ENCODE data around the gene LRRC8C.
"Not testable (repeated sequence)": the region's sequence is repeated elsewhere in the genome, so short reads cannot be mapped to it uniquely, and the experiment has no call there.

The LRRC8C gene

GRCh38 chr1:89607586-89608318 is 25.2 kb upstream of the LRRC8C start:
- DNase-seq (ENCODE audit: low spot score): no peak

GRCh38 chr1:89608319-89608983 is 24.5 kb upstream of the LRRC8C start:
- no peak for DNase-seq (ENCODE audit: low spot score)

GRCh38 chr1:89608984-89609725 is 23.8 kb upstream of the LRRC8C start:
- no peak for DNase-seq (ENCODE audit: low spot score)

DNA sequence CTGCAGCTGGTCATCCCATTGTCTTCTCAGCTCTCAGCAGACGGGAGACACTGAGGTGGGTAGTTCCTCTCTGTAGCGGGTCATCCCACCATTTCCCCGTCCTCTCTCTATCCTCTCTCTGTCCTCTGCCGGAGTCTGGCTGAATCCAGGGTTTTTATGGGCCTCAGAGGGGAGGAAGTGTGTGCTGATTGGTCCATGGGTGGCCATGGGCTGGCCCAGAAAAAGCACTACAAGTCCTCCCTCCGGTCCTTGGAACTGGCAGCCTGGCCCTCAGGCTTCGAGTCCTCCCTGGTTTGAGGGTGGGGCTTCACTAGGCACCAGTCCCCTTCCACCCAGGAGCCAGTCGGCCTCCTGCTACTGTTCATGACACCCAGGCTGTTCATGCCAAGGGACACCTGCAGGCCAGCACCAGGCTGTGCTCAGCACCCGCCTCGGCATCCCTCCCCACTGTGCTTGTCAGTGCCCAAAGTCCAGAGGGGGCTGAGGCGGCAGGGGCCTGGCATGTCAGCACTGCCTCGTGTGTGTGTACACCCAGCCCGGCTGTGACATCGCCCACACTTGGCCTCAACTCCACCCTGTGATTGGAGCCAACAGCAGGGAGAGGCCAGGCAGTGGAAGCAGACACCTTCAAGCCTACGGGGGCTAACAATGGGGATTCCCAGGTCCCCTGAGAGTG is 23.0 kb upstream of the LRRC8C start:
- no peak for DNase-seq (ENCODE audit: low spot score)

GRCh38 chr1:89610457-89611011 is 22.4 kb upstream of the LRRC8C start:
- DNase-seq (ENCODE audit: low spot score): no peak

DNA sequence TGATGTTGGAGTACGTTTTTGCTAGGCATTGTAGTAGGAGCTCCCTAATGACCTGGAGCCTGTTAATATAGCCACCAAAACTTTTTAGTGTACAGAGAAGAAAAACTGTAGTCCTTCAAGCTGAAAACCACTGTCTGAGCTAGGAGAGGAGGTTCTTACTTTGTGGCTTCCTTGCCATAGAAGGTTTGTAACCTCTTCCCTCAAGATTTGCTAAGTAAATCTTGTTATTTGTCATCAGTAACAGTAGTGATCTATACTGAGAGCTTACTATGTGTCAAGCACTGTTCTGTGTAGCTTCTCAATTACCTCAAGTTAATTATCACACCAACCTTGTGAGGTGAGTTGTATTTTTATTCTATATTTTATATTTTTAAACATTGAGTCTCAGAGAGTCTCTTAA is 21.2 kb upstream of the LRRC8C start:
- DNase-seq (ENCODE audit: low spot score): no peak

GRCh38 chr1:89613928-89614327 is 19.0 kb upstream of the LRRC8C start:
- DNase-seq (ENCODE audit: low spot score): no peak

DNA sequence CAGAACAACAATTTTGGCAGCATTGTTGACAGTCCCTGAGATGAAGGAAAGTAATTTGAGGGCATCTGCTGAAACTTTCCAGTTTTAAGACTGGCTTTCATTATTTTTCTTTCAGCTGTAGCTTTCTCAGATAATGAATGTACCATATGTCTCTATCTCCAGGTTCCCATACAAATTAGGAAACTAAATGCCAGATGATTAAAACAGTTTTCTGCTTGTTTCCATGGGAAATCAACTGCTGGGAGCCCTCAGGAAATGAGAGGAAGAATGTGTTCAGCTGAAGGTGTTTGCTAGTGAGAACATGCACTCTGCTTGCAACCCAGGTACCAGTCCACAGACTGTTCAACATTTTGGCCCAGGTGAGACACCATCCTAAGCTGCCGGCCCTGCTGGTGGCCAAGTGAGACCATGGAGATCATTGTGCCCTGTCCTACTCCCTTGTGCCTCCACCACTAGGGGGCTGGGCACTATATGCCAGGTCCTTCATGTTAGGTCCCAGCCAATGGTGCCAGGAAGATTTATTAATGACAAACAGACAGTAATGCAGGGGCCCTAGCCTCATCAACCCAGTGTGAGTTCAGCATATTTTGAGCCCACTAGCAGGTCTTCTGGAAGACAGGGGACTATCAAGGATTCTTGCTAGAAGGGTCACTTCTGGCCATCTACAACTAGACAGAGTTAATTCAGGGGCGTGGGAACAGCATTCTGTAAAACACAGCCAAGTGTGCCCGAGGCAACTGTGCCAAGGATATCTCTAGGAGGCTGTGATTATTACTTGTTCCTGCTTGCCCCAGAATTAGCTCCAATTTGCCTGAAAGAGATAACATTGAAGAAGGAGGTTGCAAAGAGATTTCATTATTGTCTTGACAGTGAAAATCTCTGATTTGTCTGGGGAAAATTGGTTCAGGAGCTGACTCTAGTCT is 17.0 kb upstream of the LRRC8C start:
- no peak for DNase-seq (ENCODE audit: low spot score)

DNA sequence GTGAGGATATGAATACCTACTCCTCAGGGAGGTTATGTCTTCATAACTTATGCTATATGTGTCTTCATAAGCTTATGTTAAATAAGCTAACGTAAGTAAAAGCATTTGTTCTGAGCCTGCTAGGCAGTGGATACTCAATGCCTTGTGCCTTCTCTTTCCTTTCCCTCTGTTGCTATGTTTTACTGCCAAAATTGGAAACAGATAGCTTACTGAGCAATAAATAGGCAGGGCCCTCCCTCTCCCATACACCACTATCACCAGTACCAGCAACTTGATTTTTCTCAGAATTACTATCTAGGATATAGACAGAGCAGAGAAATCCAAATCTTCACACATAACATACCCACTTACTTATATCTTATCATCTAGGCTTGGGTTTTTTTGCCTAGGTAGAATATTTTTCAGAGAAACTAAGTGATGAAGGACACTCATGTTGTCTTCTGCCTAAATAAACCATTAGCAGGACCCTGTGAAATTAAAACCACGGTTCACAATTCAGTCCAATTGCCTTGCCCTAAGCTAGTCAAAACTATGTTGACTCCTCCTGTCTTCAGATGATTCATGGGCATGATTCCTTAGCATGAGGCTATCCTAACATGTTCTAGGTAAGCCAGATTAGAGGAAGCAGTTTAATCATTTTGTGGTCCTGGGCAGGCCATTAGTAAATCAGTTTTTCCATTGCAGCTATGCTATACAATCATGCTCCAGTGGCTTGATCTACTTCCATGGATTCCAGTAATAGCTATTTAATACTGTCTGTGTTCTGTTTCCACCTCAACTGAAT is 15.9 kb upstream of the LRRC8C start:
- DNase-seq (ENCODE audit: low spot score): no peak

DNA sequence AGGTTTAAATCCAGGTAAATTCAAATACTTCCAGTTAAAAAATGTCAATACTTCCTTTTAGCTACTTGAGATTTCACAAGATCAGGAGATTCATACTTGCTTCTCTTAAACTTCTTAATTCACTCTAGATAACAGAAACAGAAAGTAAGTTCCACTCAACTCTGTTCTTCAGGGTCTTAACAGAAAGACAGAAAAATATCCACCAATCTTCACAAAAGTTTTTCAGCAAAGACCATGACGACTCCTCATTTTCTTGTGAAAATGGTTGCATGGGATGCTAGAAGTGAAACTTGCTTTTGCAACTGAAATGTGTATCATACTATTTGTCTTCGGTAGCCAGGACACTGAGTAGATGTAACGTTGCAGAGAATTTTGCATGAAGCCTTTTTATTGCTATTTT is 12.3 kb upstream of the LRRC8C start:
- no peak for DNase-seq (ENCODE audit: low spot score)

DNA sequence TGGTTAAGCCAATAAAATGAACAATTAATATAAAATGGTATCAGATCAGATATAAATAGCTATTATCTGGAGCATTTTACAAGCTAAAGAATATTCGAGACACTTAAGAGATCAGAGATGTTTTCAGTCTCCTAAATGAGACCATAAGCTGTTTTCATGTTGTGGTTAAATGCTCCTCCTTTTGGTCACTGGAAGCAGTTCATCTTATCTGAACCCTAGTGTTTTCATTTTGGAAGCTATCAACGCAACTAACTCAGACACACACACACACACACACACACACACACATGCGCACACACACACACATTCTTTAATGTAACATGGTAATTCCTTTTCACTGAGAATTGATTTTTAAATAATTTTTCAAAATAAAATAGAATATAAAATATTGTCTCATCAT is 10.0 kb upstream of the LRRC8C start:
- no peak for DNase-seq (ENCODE audit: low spot score)

GRCh38 chr1:89624314-89624713 is 8.6 kb upstream of the LRRC8C start:
- peak; percentile 92 for DNase-seq (ENCODE audit: low spot score)

GRCh38 chr1:89624715-89625323 is 8.1 kb upstream of the LRRC8C start:
- DNase-seq (ENCODE audit: low spot score): no peak

- peak; percentile 94 for DNase-seq (ENCODE audit: low spot score)
These were observed 5.3 kb upstream of the LRRC8C start for GRCh38 chr1:89627596-89627962.

DNA sequence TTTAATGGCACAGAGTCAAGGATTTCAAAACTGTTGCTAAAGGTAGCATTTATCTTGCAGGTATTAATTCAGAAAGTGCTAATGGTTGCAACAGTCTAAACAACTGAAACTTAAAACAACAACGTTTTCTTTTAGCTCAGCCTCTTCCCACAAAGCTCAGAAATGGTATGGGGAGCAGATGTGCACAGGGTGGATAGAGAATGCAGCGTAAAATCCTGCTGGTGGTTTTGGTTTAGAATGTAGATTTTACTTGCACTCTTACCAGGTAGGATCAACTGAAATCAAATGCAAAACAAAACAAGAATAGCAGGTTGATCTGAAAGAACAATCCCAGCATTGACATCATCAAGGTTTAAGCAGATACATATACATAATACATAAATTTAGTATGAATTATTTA is 3.8 kb upstream of the LRRC8C start:
- no peak for DNase-seq (ENCODE audit: low spot score)

DNA sequence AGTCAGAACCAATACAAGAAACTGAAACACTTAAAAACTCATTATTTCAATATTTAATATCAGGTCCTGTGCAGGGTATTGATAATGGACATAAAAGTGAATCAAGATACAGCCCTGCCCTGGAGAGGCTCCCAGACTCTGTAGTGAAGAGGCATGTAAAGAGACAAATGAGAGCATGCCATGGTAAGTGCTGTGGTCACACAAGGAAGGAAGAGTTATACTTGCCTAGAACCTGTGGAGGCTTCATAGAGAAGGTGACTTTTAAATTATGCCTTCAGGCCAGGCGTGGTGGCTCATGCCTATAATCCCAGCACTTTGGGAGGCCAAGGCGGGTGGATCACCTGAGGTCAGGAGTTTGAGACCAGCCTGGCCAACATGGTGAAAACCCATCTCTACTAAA is 3.3 kb upstream of the LRRC8C start:
- DNase-seq (ENCODE audit: low spot score): not testable (repeated sequence)

DNA sequence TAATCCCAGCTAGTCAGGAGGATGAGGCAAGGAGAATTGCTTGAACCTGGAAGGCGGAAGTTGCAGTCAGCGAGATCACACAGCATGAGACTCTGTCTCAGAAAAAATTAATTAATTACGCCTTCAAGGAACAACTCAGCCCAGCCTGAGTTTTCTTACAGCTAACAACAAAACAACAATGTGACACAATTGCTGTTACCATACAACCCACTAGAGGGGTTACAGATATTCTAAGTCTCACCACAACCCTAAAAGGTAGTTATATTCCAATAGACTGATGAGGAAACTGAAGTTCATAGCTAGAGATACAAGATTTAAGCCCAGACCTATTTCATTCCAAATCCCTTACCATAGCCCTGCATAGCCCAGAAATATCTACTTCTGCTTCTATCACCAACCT is 2.9 kb upstream of the LRRC8C start:
- no peak for DNase-seq (ENCODE audit: low spot score)

- DNase-seq (ENCODE audit: low spot score): peak; percentile 71
These were observed 884 bp upstream of the LRRC8C start for GRCh38 chr1:89631816-89632656.

DNA sequence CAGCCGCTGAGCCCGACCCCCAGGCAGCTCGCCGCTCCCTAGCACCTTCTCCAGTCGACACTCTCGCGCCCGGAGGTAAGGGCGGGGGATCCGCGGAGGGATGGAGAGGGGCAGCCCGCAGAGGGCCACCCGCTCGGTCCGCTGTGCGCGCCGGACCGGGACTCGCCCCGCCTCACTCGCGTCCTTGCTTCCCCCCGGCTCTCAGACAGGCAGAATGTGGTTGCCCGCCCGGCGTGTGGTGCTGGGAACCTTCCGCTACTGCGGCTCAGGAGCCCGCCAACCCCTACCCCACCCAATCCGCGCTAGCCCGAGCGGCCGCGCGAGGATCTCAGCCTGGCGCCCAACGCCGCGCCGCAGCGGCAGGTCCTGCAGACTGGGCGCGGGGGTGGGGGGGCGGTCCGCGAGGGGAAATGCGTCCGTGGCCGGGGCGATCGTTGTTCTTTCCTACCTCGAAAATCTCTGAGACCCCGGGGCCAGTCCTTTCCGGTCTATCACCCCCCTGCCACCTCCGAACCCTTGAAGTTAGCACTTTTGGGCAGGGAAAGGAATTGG is 404 bp downstream of the LRRC8C start:
- DNase-seq (ENCODE audit: low spot score): no peak

All from pons (tissue), 1 donor.